ENCODE measurements around the gene UBAP2.
"Not testable (repeated sequence)": the region's sequence is repeated elsewhere in the genome, so short reads cannot be mapped to it uniquely, and the experiment has no call there.

The UBAP2 gene

DNA sequence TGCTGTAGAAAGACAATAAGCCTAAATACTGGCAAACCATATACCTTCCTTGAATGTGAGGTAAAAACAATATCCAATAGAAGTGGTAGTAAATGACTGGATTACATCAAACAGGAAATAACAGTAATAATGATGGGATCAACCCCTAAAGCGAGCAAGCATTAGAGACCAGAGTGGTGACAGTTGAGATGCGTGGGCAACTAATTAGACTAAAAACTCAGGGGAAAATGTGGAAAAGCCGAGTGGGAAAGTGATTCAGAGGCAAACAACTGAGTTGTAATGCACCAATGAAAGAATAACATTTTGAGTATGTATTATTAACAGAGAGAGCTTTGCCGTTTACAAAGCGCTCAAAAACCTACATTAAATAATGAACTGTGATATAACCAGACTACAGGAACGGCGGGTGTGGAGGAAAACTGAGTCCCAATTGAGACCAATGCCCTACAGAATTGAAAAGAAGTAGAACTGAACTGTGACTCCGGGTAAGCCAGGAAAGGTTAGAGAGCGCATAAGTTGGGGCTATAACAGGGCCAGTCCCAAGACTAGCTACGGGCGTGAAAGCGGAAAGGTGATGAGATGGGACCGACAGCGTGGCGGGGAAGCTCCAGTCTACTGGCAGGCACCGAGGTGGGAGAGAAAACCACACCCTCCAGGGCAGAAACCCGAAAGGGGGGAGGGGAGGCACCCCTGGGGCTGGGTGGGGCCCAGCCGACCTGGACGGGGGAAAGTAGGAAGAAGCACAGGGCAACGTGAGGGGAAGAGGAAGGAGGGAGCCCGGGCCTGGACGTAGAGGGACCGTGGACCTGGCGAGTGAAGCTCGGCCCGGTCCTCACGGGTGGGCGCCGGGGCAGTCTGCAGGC lies 592 bp downstream of the UBAP2 start:
- DNase-seq = peak; percentile 1 to 37 (median 30)

DNA sequence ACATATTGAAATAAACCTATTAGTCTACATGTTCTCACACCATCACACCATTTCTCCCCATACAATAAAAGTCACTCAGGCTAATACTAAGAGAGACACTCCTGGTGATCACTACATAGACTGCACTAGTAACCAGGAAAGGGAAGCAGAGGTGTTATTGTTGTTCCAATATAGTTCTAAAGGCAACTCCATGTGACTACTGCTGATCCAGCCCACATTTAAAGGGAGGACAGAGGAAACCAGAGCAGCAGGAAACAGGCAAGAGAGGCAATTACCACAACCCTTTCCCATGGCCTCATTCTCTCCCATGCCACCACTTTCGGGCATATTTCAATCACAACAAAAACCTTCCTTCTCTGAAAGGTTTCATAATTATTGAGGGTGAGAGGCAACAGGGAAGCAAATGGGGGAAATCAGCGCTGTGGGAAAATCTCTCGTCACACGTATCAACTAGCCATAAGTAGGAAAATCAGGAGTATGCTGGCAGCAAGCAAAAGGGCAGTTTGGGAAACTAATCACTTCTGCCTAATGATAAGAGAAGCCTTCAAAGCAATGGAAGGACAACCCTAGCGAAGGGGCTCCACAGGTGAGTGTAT lies 1.8 kb downstream of the UBAP2 start:
- no peak for DNase-seq

DNA sequence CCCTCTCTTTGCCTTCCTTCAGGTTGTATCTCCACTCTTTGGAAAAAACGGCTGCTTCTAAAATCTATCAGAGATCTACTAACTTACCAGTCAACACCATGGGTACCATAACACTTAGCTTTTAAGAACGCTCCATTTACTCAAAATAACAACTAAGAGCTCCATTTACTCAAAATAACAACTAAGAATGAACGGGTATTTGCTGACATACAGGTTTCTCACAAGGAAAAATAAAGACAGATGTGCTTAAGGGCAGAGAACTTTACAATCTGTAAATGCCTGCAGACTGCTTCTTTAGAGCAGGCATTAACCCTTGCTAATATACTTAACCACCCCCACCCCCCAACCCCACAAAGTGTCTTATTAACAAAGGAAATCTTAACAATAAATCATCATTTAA lies 2.8 kb downstream of the UBAP2 start:
- no peak for DNase-seq

DNA sequence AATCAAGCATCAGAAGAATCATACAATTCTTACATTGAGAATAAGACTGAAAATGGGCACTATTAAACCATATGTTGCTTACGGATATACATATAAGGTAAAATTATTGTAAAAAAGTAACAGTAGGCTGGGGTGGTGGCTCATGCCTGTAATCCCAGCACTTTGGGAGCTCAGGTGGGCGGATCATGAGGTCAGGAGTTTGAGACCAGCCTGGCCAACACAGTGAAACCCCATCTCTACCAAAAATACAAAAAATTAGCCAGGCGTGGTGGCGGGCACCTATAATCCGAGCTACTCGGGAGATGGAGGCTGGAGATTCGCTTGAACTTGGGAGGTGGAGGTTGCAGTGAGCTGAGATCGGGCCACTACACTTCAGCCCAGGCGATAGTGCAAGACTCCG lies 6.6 kb downstream of the UBAP2 start:
- DNase-seq = not testable (repeated sequence)

DNA sequence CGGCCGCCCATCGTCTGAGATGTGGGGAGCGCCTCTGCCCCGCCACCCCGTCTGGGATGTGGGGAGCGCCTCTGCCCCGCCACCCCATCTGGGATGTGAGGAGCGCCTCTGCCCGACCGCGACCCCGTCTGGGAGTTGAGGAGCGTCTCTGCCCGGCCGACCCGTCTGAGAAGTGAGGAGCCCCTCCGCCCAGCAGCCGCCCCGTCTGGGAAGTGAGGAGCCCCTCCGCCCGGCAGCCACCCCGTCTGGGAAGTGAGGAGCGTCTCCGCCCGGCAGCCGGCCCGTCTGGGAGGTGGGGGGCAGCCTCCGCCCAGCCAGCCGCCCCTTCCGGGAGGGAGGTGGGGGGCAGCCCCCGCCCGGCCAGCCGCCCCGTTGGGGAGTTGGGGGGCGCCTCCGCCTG lies 9.8 kb downstream of the UBAP2 start:
- DNase-seq = not testable (repeated sequence)

DNA sequence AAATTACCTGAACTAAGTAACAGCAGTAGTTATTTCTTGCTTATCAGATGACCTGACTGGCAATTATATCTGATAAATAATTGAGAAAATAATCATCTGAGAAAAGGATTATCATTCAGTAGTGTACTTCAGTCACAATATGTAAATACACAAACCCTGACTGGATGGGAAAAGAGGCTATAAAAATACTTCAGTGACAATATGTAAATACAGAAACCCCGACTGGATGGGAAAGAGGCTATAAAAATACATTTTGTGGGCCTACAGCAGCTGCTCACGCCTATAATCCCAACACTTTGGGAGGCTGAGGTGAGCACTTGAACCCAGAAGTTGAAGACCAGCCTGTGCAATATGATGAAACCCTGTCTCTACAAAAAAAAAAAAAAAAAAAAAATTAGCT lies 11.1 kb downstream of the UBAP2 start:
- no peak for DNase-seq

DNA sequence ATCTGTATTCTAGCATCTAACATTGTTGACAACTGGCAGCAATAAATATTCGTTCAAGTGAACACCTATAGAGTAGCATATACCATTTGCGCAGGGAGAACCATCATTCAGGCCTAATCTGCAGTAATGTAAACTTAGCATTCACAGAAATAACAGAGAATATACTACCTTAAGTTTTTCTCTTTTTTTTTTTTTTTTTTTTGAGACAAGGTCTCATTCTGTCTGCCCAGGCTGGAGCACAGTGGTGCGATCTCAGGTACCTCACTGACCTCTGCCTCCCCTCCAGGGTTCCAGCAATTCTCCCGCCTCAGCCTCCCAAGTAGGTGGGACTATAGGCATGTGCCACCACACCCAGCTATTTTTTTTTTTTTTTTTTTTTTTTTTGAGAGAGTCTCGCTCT lies 12.1 kb downstream of the UBAP2 start:
- DNase-seq = no peak

DNA sequence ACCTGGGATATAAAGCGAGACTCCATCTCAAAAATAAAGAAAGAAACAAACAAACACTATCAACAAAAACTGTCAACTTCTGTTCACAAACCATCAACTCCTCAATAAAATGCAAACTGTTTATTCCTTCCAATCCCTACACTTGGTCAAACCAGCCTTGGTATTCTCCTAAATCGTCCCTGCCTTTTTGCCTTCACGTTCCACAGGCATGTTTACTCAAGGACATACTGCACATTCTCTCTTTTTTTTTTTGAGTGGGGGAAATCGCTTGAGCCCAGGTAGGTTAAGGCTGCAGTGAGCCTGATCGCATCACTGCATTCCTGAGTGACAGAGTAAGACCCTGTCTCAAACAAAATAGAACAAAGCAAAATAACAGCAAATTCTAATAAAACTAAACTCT lies 13.0 kb downstream of the UBAP2 start:
- DNase-seq = no peak

DNA sequence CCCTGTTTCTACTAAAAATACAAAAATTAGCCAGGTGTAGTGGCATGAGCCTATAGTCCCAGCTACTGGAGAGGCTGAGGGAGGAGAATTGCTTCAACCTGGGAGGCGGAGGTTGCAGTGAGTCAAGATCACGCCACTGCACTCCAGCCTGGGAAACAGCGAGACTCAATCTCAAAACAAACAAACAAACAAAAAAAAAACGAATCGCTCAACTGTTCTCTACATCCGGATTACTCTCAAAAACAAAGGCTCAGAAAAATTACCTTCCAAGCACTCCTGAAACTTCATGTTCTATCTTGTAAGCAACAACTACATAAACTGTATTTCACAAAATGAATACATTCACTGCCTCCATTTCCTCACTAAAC lies 14.0 kb downstream of the UBAP2 start:
- DNase-seq = no peak

DNA sequence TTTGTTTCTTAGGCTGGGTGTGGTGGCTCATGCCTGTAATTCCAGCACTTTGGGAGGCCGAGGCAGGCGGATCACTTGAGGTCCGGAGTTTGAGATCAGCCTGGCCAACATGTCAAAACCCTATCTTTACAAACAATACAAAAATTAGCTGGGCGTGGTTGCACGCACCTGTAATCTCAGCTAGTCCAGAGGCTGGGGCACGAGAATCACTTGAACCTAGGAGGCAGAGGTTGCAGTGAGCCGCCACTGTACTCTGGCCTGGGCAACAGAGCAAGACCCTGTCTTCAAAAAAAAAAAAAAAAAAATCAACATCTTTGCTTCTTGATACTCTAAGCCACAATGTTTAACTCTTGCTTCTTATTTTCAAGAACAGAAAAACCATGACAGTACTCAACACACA lies 16.1 kb downstream of the UBAP2 start:
- no peak for DNase-seq

DNA sequence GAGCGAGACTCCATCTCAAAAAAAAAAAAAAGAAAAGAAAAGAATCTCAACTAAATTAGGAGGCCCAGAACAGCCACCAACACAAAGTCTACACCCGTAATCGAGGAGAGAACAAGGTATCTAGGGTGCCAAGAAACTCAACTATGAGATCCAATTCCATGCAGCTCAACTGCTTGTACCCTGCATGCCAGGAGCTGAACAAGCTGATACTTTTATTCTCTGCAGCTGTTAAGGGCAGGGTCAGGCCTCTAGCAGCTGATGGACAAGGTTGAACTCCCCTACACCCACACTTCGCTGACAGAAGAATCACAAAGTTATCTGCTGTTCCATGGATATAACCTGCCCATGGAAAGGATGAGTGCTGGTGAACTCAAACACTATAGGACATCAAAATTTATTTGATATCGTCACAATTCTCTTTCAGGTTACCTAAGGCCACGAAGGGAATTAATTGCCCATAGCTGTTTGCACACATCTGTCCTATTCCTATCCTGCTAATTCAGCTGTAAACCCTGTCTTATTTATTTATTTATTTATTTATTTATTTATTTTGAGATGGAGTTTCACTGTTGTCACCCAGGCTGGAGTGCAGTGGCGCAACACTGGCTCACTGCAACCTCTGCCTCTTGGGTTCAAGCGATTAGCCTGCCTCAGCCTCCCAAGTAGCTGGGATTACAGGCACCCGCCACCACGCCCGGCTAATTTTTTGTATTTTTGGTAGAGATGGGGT lies 20.7 kb downstream of the UBAP2 start:
- no peak for DNase-seq

DNA sequence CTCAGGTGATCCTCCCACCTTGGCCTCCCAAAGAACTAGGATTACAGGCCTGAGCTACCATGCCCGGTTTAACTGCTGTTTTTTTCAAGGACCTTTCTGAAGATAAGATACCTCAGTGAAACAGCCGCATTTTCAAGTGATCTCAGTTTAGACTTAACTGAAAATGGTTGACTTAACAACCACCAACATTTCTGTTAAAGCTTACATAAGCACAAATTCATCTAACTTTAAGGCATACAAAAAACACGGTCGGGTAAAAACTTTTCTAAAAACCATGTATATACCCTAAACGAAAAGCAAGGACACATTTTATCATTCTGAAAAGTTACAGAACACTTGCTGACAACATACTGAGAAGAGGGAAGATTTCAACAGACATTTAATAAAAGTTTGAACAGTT lies 22.9 kb downstream of the UBAP2 start:
- no peak for DNase-seq

DNA sequence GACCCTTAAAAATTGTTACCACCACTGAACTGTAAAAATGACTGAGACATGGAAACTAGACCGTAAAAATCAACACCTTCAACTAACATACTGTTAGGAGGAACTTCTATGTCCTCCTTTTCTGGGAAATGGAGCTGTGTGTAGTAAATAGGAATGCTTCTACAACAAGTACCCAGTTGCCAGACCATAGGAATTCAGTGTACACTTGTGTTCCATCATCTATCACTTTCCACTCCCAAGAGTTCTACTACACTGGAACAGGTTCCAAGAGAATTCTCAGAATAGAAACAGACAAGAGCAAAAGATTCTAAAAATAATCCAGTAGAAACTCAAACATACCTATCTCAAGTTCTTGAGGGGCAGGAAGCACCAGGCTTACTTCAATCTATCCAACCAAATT lies 23.6 kb downstream of the UBAP2 start:
- DNase-seq = no peak

DNA sequence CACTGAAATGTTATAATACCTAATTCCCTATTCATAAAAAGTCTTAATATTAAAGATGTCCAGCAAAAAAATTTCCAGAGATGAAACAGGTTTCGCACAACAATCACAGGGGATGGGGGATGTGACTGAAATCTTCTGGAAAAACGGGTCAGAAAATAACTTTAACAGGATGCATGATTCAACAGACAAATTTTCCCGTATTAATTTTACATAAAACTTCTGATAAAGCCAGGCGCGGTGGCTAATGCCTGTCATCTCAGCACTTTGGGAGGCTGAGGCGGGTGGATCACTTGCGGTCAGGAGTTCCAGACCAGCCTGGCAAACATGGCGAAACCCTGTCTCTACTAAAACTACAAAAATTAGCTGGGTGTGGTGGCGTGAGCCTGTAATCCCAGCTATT lies 24.2 kb downstream of the UBAP2 start:
- DNase-seq = not testable (repeated sequence)

DNA sequence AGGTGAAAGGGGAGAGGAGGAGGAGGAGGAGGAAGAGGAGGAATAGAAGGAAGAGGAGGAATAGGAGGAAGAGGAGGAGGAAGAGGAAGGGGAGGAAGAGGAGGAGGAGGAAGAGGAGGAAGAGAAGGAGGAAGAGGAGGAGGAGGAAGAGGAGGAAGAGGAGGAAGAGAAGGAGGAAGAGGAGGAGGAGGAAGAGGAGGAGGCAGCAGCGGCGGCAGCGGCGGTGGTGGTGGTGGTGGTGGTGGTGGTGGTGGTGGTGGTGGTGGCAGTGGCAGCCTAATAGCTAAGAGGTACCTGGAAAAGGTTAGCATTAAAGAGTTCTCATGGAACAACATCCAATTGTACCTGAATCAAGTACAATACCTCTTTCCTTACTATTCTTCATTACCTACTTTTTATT lies 32.5 kb downstream of the UBAP2 start:
- DNase-seq = no peak

DNA sequence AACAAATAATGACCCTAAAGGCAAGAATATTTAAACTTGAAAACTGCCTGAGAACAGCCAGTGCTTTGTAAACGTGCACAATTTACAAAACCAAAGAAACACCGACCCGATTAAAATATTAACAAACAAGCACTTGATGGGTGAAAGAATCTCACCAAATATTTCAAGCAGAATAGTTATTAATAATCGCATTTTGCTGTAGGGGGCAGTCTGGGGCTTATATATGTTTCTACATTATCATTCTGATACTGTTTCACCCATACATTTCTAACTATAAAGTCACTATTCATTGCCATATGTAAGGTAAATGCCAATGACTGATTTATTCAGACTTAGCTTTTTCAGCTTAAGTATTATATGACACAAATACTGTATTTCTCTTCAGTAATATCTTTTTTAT lies 37.7 kb downstream of the UBAP2 start:
- no peak for DNase-seq

DNA sequence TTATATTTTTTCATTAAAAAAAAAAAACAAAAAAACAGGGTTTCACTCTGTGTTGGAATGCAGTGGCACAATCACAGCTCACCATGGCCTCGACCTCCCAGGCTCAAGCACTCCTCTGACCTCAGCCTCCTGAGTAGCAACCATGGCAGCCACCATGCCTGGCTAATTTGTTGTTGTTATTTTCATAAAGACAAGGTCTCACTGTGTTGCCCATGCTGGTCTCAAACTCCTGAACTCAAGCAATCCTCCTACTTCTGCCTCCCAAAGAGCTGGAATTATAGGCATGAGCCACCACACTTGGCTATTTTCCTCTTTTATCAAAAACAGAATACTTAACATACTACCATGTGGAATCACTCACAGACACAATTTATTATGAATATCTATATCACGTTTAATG lies 46.7 kb downstream of the UBAP2 start:
- DNase-seq = no peak

DNA sequence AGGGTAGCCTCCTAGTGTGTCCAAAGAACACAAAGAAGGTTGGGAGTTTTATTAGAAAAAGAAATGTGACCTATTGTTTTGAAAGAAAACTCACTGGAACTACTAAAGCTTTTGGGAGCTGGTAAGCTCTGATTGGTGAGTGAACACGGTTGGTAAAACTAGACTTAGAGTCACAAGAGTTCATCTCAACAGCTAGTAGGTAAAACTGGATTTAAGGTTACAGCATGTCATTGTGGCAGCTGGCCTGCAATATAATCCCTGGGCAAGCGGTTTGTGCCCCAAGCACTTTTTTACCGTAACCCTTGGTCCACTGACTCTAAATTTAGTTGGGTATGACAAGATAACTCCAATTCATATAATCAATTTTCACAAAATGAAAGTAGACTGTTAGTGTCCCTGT lies 47.4 kb downstream of the UBAP2 start:
- DNase-seq = no peak

DNA sequence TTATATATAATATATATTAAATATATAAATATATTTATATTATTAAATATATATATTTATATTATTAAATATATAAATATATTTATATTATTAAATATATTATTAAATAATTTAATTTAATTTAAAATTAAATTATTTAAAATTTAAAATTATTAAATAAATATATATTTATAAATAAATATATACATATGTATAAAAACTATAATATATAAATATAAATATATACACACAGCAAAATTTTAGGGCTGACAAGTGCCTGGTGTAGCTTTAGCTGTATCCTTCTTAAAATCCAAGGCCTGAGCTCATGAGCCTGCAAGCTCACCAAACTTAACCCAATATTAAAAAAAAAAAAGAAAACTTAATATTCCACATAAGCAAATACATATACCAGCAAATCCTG lies 53.2 kb downstream of the UBAP2 start:
- no peak for DNase-seq

DNA sequence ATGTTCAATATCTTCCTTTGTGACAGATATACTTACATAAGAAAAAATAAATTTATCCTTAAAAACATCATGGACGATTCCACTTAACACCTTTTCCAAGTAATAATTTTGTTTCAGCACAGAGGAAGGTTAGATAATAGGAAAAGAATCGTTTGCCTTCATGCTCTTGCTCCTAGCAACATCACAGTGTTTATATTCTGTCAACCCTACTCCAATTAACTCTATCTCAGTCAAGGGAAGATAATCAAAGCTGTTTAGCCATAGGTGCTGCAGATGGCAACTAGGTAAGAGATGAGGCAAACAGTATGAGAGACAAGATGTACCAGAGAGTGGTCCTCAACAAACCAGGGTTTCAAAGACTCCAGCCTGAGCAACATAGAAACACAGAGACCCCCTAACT lies 55.6 kb downstream of the UBAP2 start:
- DNase-seq = no peak

DNA sequence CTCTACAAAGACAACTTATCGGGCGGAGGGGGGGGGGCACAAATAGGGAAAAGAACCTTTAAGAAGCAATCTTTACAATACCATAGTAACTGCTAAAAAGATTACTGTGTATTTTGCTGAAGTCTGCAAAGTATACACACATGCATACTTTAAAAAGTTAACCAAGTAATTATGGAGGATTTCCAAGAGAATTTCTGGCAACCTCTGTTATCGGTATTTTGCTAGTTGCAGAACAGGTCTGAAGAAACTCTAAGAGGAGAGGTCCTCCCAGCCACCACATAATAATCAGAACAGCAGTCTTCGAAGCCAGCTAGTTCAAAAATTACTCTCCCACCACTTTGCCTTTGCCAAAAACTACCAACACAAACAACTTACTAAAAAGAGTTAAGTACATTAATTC lies 56.1 kb downstream of the UBAP2 start:
- DNase-seq = no peak

DNA sequence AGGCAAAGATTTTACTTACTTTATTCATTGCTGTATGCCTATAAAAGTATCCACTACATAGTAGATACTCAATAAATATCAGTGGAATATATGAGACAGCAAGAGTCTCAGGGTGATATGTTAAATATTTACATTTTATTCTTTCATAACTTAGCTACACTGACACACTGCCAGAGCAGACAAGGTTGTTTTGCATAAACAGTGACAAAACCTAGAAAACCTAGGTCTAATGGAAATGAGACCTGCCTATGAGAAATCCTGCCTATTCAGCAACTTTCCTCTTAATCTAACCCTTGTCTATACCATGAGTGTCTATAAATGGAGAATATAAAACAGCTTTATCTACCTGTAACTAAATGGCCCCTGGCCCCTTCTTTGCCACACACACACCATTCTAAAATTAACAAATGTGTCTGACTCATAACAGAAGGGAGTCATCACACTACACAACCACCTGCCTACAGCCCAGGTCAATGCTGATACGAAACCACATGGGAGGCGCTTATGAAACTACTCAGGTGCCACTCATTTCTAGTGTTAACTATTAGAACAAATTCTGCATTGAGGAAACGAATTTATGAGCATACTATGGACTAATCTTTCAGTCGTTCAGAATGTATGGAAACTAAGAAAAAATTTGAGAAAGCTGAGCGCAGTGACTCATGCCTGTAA lies 60.3 kb downstream of the UBAP2 start:
- no peak for DNase-seq

DNA sequence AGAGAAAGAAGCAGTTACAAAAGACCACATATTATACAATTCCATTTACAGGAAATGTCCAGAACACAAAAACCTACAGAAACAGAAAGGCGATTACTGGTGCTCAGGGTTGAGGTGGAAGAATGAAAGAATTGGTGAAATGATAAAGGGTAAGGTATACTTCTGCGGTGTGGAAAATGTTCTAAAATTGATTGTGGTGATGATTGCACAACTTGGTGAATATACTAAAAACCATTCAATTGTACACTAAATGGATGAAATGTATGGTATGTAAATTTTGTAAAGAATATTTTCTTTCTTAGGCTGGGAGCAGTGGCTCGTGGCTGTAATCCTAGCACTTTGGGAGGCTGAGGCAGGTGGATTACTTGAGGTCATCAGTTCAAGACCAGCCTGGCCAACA lies 72.3 kb downstream of the UBAP2 start:
- no peak for DNase-seq

DNA sequence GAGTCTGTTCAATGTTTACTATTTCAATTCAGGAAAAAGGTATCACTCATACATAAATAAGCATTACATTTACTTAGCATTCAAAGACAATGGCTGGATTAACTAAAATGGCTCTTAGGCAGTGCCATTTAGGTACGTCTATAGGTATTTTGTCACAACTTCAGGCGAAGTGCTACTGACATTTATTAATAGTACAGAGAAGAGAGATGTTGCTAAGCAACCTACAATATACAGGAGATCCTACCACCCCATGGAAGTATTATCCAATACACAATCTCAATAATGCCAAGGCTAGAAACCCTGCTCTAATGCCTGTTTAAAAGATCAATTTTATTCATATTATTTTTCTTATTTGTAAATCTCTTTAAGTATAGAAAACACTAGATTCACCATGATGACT lies 76.0 kb downstream of the UBAP2 start:
- DNase-seq = no peak

All from activated naive CD4-positive, alpha-beta T cell (primary cell).